Gastroesophageal sphincter (tissue), 3 donors: ENCODE measurements around the gene KIRREL3.

ENCODE experiments used
- EP300 ChIP-seq: sonication (generic); formaldehyde crosslinking; IDR thresholded peaks from one replicate; pipeline ENCODE4 v1.6.1; 2017; ENCODE audit warnings: antibody characterized with exemption, mild to moderate bottlenecking
- POLR2A ChIP-seq, 2 donors: fragments of 450-650 bp; IDR thresholded peaks; one replicate each; pipeline ENCODE4 v1.6.1; 2017; ENCODE audit warnings: antibody characterized with exemption in 2 of 2, mild to moderate bottlenecking in 2 of 2, moderate library complexity in 1 of 2
- POLR2AphosphoS5 ChIP-seq: sonication (generic); formaldehyde crosslinking; IDR thresholded peaks from one replicate; pipeline ENCODE4 v1.6.1; 2017; ENCODE audit warnings: antibody characterized with exemption
- TF ChIP-seq, protein P1 (sequence below), 4 experiments: fragments of 200-600 bp in 2 of 4; fragments of 450-650 bp in 2 of 4; sonication (generic) in 1 of 4; IDR thresholded peaks; one replicate each; pipeline ENCODE4 v1.5.1; 2017 to 2019; ENCODE audit warnings: antibody characterized with exemption in 4 of 4, mild to moderate bottlenecking in 2 of 4, moderate library complexity in 2 of 4

DNA sequence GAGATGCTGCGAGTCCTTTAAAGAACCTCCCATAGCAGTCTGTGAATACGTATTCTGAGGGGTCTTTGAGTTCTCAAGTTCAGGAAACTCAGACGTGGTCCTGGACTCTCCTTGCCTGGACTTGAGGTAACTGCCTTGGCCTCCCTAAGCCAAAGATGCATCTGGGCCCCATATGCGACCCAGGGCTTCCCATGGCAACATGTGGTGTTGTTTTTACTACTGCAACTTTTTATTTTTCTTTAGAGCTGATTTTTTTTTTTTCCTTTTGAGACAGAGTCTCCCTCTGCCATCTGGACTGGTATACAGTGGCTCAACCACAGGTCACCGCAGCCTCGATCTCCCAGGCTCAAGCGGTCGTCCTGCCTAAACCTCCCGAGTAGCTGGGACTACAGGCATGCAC, 324.0 kb downstream of the KIRREL3 start:
- TF ChIP-seq POLR2A (IDR thresholded peaks at IDR 0.05) (no peak), EP300 (no peak), POLR2AphosphoS5 (no peak)
- TF ChIP-seq, protein P1, sequence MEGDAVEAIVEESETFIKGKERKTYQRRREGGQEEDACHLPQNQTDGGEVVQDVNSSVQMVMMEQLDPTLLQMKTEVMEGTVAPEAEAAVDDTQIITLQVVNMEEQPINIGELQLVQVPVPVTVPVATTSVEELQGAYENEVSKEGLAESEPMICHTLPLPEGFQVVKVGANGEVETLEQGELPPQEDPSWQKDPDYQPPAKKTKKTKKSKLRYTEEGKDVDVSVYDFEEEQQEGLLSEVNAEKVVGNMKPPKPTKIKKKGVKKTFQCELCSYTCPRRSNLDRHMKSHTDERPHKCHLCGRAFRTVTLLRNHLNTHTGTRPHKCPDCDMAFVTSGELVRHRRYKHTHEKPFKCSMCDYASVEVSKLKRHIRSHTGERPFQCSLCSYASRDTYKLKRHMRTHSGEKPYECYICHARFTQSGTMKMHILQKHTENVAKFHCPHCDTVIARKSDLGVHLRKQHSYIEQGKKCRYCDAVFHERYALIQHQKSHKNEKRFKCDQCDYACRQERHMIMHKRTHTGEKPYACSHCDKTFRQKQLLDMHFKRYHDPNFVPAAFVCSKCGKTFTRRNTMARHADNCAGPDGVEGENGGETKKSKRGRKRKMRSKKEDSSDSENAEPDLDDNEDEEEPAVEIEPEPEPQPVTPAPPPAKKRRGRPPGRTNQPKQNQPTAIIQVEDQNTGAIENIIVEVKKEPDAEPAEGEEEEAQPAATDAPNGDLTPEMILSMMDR (IDR thresholded peaks at IDR 0.05): no peak
